GM19324 (cell line): ENCODE measurements around the gene SH3TC2.
"Not testable (repeated sequence)": the region's sequence is repeated elsewhere in the genome, so short reads cannot be mapped to it uniquely, and the experiment has no call there.

Experiments used
- ATAC-seq: cut with Tn5 transposase; IDR thresholded peaks from one replicate; pipeline ENCODE4 v1.9.1; 2021; ENCODE audit warnings: mild to moderate bottlenecking, moderate library complexity; ENCODE audit not compliant: unreplicated experiment, low FRiP score

The SH3TC2 gene

GRCh38 chr5:149063017-149063687, at the start of gene SH3TC2:
Gene SH3TC2 (minus strand): TSS chr5:149063062. CDS start chr5:149063022, 40 bp downstream.
- ATAC-seq: no peak

DNA sequence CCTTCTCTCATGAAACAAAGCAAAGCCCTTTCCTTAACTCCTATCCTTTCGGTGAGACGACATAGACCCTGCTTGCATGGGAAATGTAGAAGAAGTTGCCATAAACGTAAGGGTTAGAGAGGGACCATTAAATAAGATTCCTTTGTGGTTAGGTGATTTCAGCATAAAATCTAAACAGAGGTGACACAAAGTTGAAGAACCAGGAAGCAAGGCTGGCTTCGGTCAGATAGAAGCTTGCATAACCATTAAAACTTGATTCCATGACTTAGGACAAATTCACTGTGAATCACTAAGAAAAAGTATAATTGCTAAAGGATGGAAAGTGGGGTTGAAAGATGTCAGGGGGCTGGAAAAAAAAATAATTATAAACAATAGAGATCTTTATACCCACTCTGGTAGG, 47.5 kb upstream of the SH3TC2 start:
- ATAC-seq: no peak

DNA sequence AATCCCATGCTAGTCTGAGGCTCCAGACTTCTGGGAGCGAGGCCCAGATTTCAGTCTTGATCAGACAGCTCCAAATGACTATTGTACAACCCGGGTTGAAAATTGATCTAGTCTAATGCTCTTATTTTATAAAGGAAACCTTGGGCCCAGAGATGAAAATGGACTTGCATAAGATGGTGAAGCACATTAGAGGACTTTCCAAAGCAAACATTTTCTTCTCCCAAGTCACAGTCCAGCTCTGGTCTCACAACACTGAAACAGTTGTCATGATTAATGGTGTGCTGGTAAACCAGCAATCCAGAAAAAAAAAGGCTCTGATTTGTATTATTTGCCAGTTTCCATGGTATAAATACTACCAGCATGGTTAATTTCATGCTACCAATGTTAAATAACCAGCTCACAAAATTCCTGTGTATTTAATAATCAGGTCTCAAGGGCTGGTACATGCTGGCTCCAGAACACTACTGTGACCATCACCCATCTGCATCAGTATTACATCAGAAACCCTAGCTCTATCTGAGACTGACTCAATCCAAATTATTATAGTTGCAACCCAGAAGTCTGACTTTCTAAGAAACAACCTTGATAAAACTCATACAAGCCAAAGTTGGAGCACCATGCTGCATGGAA, 45.9 kb upstream of the SH3TC2 start:
- no peak for ATAC-seq

DNA sequence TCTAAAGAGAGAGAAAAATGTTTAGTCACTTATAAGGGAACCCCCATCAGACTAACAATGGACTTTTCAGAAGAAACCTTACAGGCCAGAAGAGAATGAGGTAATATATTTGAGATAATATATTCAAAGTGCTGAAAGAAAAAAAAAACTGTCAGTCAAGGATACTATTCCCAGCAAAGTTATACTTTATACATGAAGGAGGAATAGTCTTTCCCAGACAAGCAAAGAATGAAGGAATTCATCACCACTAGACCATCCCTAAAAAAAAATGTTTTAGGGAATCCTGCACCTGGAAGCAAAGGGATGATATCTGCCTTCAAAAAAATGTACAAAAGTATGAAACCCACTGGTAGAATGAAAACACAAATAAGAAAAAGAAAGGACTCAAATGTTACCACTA, 37.5 kb upstream of the SH3TC2 start:
- no peak for ATAC-seq

DNA sequence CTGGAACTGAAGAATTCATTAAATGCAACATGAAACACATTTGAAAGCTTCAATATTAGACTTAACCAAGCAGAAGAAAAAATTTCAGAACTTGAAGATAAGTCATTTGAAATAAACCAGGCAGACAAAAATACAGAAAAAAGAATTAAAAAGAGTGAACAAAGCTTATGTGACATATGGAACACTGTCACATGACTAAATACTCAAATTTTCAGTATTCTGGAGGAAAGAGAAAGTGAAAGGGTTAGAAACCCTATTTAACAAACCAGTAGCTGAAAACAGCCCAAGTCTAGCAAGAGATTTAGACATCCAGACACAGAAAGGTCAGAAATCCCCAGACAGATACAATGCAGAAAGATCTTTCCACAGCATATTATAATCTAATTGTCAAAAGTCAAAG, 37.1 kb upstream of the SH3TC2 start:
- ATAC-seq: no peak

GRCh38 chr5:149094996-149095395, 32.1 kb upstream of the SH3TC2 start:
- ATAC-seq: no peak

- ATAC-seq: no peak
Observed at GRCh38 chr5:149093625-149094024, 30.8 kb upstream of the SH3TC2 start.

- ATAC-seq: no peak
Observed at GRCh38 chr5:149089796-149090195, 26.9 kb upstream of the SH3TC2 start.

GRCh38 chr5:149088686-149089085, 25.8 kb upstream of the SH3TC2 start:
- no peak for ATAC-seq

DNA sequence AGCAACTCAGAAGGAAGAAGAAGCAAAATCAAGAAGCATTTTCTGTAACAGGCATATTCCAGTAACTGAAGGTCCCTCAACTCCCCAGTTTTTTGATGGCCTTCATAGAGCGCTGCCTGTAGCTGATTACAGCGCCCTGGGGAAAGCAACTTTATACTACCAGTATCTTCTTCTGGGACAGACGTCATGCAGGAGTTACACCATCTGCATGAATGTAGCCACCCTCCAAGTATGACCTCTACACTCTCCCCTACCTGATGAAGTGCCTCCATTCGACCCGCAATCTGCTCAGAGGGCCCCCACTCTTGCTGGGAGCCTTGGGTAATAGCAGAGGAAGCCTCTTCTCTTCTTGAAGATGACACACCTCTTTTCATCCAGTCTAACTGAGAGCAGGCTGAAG, 21.0 kb upstream of the SH3TC2 start:
- ATAC-seq: no peak

DNA sequence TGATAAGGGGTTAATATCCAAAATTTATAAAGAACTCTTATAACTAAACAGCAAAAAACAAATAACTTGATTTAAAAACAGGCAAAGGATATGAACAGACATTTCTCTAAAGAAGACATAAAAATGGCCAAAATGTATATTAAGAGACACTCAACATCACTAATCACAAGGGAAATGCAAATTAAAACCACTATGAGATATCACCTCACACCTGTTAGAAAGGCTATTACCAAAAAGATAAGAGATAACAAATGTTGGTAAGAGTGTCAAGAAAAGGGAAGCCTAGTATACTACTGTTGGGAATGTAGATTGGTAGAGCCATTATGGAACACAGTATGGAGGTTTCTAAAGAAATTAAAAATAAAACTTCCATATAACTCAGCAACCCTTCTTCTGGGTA, 19.4 kb upstream of the SH3TC2 start:
- ATAC-seq: no peak

DNA sequence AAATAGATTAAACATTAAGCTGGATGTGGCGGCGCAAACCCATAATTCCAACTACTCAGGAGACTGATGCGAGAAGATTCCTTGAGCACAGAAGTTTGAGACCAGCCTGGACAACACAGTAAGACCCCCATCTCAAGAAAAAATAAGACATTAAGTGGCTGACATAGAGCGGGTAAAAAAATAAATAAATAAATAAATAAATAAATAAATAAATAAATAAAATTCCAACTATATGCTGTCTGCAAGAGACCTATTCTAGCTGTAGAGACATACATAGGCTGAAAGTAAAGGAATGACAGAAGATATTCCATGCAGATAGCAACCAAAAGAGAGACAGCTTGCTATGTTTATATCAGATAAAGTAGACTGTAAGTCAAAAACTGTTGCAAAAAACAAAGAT, 17.4 kb upstream of the SH3TC2 start:
- ATAC-seq: no peak

DNA sequence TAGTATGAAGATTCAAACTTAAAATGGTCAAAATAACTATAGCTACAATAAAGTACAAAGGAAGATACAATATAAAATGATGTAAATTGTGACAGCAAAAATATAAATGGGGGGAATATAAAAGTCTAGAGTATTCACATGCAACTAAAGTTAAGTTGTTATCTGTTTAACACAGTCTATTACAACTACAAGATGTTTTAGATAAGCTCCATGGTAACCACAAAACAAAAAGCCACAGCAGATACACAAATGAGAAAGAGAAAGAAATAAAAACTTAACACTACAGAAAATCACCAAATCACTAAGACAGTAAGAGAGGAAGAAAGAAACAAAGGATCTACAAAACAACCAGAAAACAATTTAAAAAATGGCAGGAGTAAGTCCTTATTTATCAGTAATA, 17.0 kb upstream of the SH3TC2 start:
- no peak for ATAC-seq

GRCh38 chr5:149074071-149074470, 11.2 kb upstream of the SH3TC2 start:
- ATAC-seq: not testable (repeated sequence)

DNA sequence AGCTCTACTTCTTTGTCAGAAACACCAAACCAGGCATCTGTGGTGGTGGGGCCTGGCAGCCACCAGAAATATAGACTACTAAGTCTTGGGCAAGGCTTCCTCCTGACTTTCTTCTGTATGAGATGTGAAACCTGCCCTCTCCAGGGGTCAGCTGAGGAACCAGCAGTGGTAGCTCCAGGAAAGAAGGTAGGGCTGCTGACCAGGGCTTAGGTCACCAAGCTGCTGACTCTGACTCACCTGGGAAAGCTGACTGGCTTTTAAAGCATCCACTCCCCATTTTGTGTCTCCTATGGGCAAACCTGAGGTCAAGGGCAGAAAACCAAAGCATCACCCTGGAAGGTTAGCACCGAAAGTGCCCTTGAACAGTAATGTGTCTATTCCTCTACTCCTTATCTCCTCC, 10.4 kb upstream of the SH3TC2 start:
- no peak for ATAC-seq

DNA sequence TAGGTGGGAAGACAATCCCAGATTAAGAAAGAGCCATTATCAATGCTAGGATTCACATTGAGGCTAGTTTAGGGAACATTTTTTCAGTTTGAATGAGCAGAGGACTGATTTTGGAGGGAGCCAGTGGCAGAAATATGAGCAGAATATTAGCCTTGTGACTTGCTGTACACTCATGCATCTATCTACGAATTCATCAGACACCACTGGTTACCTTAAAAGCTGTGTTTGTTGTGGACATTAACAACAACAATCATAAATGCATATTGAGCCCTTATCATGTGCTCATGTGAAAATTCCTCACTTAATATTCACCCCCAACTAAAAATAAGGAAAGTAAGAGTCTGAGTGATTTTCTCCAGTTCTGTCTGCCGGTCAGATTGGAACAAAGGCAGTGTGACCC, 9.9 kb upstream of the SH3TC2 start:
- no peak for ATAC-seq

- ATAC-seq: no peak
Observed at GRCh38 chr5:149072376-149072775, 9.5 kb upstream of the SH3TC2 start.

GRCh38 chr5:149071756-149072155, 8.9 kb upstream of the SH3TC2 start:
- no peak for ATAC-seq

DNA sequence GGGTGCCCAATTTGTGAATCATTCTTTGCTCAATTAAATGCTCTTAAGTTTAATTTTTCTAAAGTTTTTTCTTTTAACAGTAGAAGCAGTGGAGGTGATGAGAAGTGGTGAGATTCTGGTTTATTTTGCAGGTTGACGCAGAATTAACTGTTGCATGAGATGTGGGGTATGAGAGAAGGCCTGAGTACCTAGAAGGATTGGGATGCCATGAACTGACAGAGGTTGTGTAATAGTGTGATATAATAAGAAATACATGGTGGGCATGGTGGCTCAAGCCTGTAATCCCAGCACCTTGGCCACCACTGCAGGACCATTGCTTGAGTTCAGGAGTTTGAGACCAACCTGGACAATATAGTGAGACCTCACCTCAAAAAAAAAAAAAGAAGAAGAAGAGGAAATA, 8.4 kb upstream of the SH3TC2 start:
- no peak for ATAC-seq

GRCh38 chr5:149069711-149070110, 6.8 kb upstream of the SH3TC2 start:
- ATAC-seq: no peak

DNA sequence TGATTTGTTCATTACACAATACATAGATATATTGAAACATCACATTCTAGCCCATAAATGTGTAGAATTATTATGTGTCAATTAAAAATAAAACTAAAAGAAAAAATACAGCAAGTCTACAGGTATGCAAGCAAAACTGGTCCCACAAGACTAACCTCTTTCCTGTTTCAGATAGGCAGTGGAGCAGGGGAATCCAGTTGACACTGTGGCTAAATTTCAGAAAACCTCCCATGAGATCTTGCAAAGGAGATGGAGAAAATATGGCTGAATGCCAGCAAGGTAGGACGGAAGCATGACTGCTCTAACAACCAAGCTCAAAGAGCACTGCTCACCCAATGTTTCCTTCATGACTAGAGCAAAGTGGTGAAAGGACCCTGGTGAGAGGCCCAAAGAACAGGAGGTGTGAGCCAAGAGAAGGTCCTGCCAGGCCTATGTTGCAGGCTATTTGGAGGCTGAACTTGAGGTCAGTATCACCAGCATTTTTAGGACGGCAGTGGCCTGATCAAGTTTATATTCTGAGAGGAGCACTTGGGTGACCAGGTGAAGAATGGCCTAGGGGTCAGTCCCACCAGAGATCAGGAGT, 1.1 kb upstream of the SH3TC2 start:
- no peak for ATAC-seq

DNA sequence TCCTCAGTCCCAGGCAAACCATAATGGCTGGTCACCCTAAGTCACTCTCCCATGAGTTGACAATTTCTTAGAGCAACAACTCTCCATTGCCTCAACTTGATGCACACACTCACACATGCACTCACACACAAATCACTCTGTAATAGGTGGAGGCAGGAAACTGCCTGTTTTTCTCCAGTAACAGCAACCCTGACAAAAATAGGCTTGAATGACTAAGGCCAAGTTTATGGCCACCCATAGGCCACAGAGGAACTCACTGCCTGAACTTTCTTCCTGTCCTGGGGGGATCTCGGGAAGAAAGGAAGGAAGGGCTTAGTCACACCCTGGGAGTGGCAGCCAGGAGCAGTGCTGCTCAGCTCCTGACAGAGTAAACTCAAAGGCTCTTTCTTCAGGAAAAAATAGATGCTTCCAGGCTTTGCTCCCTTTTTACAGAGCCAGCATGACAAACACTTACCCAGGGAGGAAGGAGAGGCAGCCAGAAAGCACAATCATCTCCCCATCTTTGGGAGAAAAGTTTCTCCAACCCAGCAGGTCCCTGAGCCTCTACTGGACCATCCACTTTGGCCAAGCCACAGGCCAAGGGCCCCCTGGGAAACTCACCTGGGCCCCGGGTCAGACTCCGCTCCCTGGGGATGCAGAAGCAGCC, 368 bp downstream of the SH3TC2 start:
- ATAC-seq: no peak
